Body of pancreas (tissue), 4 donors: ENCODE results near the gene BIVM. TPM values are rescaled to one million over a fixed set of nuclear protein-coding genes. Genes with fewer than 3 reads are reported as not detected.
A peak's percentile ranks its signal among the peaks of the same experiment; 100 is the strongest.

ENCODE experiments used
- ATAC-seq: fragments of 150-250 bp; one replicate; pipeline ENCODE4 v1.9.1; 2016
- DNase-seq, 4 donors: peaks; one replicate each; pipeline ENCODE4 v3.0.0-alpha.2; 2019
- H3K27ac ChIP-seq, 4 donors: fragments of 200-600 bp; sonication (generic); 1 replicate in 3 of 4; 2 replicates in 1 of 4; pipeline versions ENCODE4 v1.5.1 to v1.6.1; 2016 to 2019; ENCODE audit warnings: mild to moderate bottlenecking in 1 of 4, mixed read lengths in 1 of 4, moderate library complexity in 1 of 4
- H3K27me3 ChIP-seq, 2 donors: fragments of 200-600 bp; sonication (generic); one replicate each; pipeline ENCODE4 v1.6.0; 2016; ENCODE audit warnings: mild to moderate bottlenecking in 1 of 2
- H3K36me3 ChIP-seq, 2 donors: fragments of 200-600 bp; sonication (generic); replicated peaks in 1 of 2; 2 replicates each; pipeline ENCODE4 v1.5.1; 2016; ENCODE audit warnings: low read depth in 2 of 2; ENCODE audit not compliant: insufficient read depth in 1 of 2
- H3K4me1 ChIP-seq: fragments of 200-600 bp; sonication (generic); one replicate; pipeline ENCODE4 v1.6.0; 2016
- H3K4me3 ChIP-seq, 2 donors: fragments of 200-600 bp; sonication (generic); 1 replicate in 1 of 2; 2 replicates in 1 of 2; pipeline ENCODE4 v1.5.1; 2016 to 2019
- H3K9me3 ChIP-seq, 3 donors: fragments of 200-600 bp; sonication (generic); 1 replicate in 2 of 3; 2 replicates in 1 of 3; pipeline ENCODE4 v1.5.1; 2016
- CTCF ChIP-seq, 7 experiments: fragments of 450-650 bp in 4 of 7; fragments of 200-600 bp in 3 of 7; sonication (generic) in 3 of 7; IDR thresholded peaks; one replicate each; pipeline ENCODE4 v1.5.1; 2016 to 2019; ENCODE audit warnings: antibody characterized with exemption in 7 of 7
- POLR2A ChIP-seq, 3 donors: fragments of 450-650 bp; IDR thresholded peaks; one replicate each; pipeline ENCODE4 v1.6.1; 2016; ENCODE audit warnings: antibody characterized with exemption in 3 of 3, mild to moderate bottlenecking in 2 of 3
- WGBS, 2 donors: methylation state at CpG; one replicate each; pipeline ENCODE4 v1.1.5; 2017; 5-methylcytosine and 5-hydroxymethylcytosine counted together
- intact Hi-C: fragments of 100-400 bp; cut with DNase I; formaldehyde crosslinking; loops from one replicate; pipeline ENCODE4 v1.15.1; 2023
- total RNA-seq, 2 donors: library from RNA; depleted of rRNA; stranded (reverse); fragments of >200 nt; gene quantifications; one replicate each; pipeline ENCODE4 v1.1.0, GENCODE V29; 2016

Gene BIVM
- total RNA-seq = 10 to 100 TPM; 15.8 to 18.9 TPM

- peaks cover 17% of the 10 kb centered on the region for H3K4me1 ChIP-seq
- H3K4me3 ChIP-seq = peak within 1 kb of the TSS; percentile 77 to 85
- H3K36me3 ChIP-seq = no peaks in the 10 kb centered on the region
- ATAC-seq (peak; percentile 94), DNase-seq (peak; percentile 90 to 94 (median 92))
- intact Hi-C loops = no loop called here
- peak within 1 kb of the TSS in 3 of 4 donors; percentile 73 to 84 (median 79) for H3K27ac ChIP-seq
- H3K9me3 ChIP-seq = no peaks in the 10 kb centered on the region
- whole genome bisulfite sequencing, 2 donors = 0% methylated on average over 44 to 71 of the region's 72 CpGs
- H3K27me3 ChIP-seq = no peaks in the 10 kb centered on the region
- TF ChIP-seq CTCF (IDR thresholded peaks at IDR 0.05) = no peak
- peak in 2 of 3 donors; percentile 26 to 30 for TF ChIP-seq POLR2A (IDR thresholded peaks at IDR 0.05)
Measured at GRCh38 chr13:102798581-102799425, at the start of gene BIVM, which contains the start of gene POGLUT2. TSS of gene BIVM (plus strand) at chr13:102799119. CDS start at chr13:102807268, 8,149 bp downstream. TSS of gene POGLUT2 (minus strand) at chr13:102798976. CDS start at chr13:102798670, 306 bp downstream.

- no peaks in the 10 kb centered on the region for H3K4me1 ChIP-seq
- no peak overlapping the region for H3K4me3 ChIP-seq
- H3K36me3 ChIP-seq = no peaks in the 10 kb centered on the region
- DNase-seq (no peak), ATAC-seq (no peak)
- peaks cover 0 to 4% (median 0%) of the 10 kb centered on the region in 3 donors for H3K9me3 ChIP-seq
- no peak for TF ChIP-seq POLR2A (IDR thresholded peaks at IDR 0.05)
- no peak for TF ChIP-seq CTCF (IDR thresholded peaks at IDR 0.05)
- intact Hi-C loops = no loop called here
- H3K27ac ChIP-seq = no peak overlapping the region
- WGBS, 2 donors = 85 to 87% methylated on average over 3 of the region's 3 CpGs
- H3K27me3 ChIP-seq = no peaks in the 10 kb centered on the region
Measured at GRCh38 chr13:102751886-102752285, 47.0 kb upstream of the BIVM start.

- H3K36me3 ChIP-seq = no peaks in the 10 kb centered on the region
- intact Hi-C loops = no loop called here
- peaks cover 0 to 1% (median 0%) of the 10 kb centered on the region in 3 donors for H3K9me3 ChIP-seq
- ATAC-seq = no peak
- 44 to 58% methylated on average over 1 of the region's 1 CpG for WGBS, 2 donors
- H3K27ac ChIP-seq = no peak overlapping the region
- no peak for TF ChIP-seq CTCF (IDR thresholded peaks at IDR 0.05)
- no peak for TF ChIP-seq POLR2A (IDR thresholded peaks at IDR 0.05)
- H3K27me3 ChIP-seq = no peaks in the 10 kb centered on the region
- no peak for DNase-seq
- H3K4me1 ChIP-seq = no peaks in the 10 kb centered on the region
- H3K4me3 ChIP-seq = no peak overlapping the region
Measured at GRCh38 chr13:102757006-102757405, 41.9 kb upstream of the BIVM start.

- intact Hi-C loops = no loop called here
- no peak for TF ChIP-seq CTCF (IDR thresholded peaks at IDR 0.05)
- no peak for TF ChIP-seq POLR2A (IDR thresholded peaks at IDR 0.05)
- 47 to 57% methylated on average over 2 of the region's 2 CpGs for WGBS, 2 donors
Measured at GRCh38 chr13:102758842-102759241, 40.1 kb upstream of the BIVM start.

More at GRCh38 chr13:102758842-102759241, 40.1 kb upstream of the BIVM start:
- Histone ChIP-seq H3K36me3 (no peaks in the 10 kb centered on the region), H3K4me3 (no peak overlapping the region), H3K27me3 (no peaks in the 10 kb centered on the region), H3K4me1 (no peaks in the 10 kb centered on the region), H3K9me3 (no peaks in the 10 kb centered on the region), H3K27ac (no peak overlapping the region)
- ATAC-seq = no peak
- DNase-seq = no peak
